Cardiac muscle cell (in vitro differentiated cells and primary cell): ENCODE measurements around the gene NPPA. TPM values are rescaled to one million over a fixed set of nuclear protein-coding genes. Genes with fewer than 3 reads are reported as not detected.

ENCODE experiments used
- DNase-seq, 2 donors: peaks; one replicate each; pipeline versions ENCODE4 v3.0.0 to v3.0.0-alpha.2; 2010 to 2017; ENCODE audit warnings: low read depth in 1 of 2, low spot score in 1 of 2
- H3K27ac ChIP-seq: fragments of 200-600 bp; sonication (generic); 2 replicates; pipeline ENCODE4 v1.5.1; 2016
- H3K27me3 ChIP-seq: fragments of 200-600 bp; sonication (generic); 2 replicates; pipeline ENCODE4 v1.6.0; 2016; ENCODE audit warnings: control low read depth
- H3K36me3 ChIP-seq: fragments of 200-600 bp; sonication (generic); 2 replicates; pipeline ENCODE4 v1.5.1; 2016; ENCODE audit warnings: control low read depth
- H3K4me1 ChIP-seq: fragments of 200-600 bp; sonication (generic); 2 replicates; pipeline ENCODE4 v1.8.1; 2017; ENCODE audit warnings: low read depth, mild to moderate bottlenecking, mixed run types
- H3K4me3 ChIP-seq: fragments of 200-600 bp; sonication (generic); 2 replicates; pipeline ENCODE4 v1.5.1; 2016; ENCODE audit warnings: mild to moderate bottlenecking
- H3K9me3 ChIP-seq: fragments of 200-600 bp; sonication (generic); 2 replicates; pipeline ENCODE4 v1.5.1; 2017; ENCODE audit warnings: low read depth, mild to moderate bottlenecking, control low read depth
- polyA plus RNA-seq: library from polyadenylated mRNA; unstranded; fragments of >200 nt; fragmentation: Nextera tagmentation; extraction: Ambion mirVana; gene quantifications from 2 replicates; pipeline ENCODE4 v1.2.1, GENCODE V29; 2016
- total RNA-seq: library from RNA; depleted of rRNA; stranded (reverse); fragments of >200 nt; gene quantifications from 2 replicates; pipeline ENCODE4 v1.2.3, GENCODE V29; 2016
- TF ChIP-seq, protein P1 (sequence below): IDR thresholded peaks from 2 replicates; pipeline ENCODE4 v1.5.1; 2012; ENCODE audit warnings: low read depth, mild to moderate bottlenecking, low read length

NPPA gene
- total and polyA plus RNA-seq, 2 experiments from 2014 or later, result 57.5 to 601 TPM

DNA sequence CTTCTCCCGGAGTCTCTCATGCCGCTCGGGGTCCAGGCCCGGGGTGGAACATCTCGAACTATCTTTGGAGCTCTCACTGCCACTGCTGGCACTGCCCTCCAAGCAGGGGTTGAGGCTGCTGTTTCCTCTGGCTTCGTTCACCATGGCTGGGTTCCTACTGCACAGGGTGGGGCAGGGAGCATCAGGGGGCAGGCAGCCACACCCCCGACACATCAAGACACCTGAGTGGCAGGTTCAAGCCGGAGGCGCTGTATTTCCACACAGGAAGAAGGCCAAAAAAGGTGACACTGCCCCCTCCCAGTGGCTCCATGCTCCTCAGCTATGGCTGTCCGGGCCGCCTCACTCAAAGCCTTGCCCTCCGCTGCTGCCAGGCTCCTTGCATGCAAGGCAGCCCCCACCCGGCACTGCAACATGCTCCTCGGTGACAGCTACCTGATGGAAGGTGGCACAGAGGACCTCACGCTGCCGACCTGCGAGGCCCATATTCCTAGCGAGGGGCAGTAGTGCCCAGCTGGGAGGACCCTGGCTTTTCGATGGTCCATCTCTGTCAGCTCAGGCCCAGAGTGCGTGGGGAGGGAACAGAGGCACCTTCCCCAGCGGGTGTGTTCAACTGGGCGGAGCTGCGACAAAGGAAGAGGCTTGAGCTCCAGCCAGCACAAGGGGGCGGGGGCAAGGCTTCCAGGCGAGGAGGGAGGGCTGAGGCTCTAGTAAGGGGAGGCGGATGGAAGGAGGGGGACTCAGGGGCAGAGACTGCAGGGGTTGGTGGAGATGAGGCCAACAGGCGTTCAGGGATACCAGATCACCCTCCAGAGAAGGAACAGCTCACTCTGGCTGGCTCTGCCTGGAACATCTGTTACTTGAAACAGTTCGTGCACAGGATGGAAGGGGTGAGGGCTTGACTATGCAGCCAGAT, 44.4 kb downstream of the NPPA start:
- peak overlapping the region; percentile 23 for H3K4me3 ChIP-seq
- peaks cover 17% of the 10 kb centered on the region for H3K36me3 ChIP-seq
- TF ChIP-seq, protein P1, sequence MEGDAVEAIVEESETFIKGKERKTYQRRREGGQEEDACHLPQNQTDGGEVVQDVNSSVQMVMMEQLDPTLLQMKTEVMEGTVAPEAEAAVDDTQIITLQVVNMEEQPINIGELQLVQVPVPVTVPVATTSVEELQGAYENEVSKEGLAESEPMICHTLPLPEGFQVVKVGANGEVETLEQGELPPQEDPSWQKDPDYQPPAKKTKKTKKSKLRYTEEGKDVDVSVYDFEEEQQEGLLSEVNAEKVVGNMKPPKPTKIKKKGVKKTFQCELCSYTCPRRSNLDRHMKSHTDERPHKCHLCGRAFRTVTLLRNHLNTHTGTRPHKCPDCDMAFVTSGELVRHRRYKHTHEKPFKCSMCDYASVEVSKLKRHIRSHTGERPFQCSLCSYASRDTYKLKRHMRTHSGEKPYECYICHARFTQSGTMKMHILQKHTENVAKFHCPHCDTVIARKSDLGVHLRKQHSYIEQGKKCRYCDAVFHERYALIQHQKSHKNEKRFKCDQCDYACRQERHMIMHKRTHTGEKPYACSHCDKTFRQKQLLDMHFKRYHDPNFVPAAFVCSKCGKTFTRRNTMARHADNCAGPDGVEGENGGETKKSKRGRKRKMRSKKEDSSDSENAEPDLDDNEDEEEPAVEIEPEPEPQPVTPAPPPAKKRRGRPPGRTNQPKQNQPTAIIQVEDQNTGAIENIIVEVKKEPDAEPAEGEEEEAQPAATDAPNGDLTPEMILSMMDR, result no peak
- peaks cover 27% of the 10 kb centered on the region for H3K4me1 ChIP-seq
- H3K9me3 ChIP-seq, result no peaks in the 10 kb centered on the region
- peak; percentile 96 to 99 for DNase-seq
- no peaks in the 10 kb centered on the region for H3K27me3 ChIP-seq
- H3K27ac ChIP-seq, result peak overlapping the region; percentile 95

DNA sequence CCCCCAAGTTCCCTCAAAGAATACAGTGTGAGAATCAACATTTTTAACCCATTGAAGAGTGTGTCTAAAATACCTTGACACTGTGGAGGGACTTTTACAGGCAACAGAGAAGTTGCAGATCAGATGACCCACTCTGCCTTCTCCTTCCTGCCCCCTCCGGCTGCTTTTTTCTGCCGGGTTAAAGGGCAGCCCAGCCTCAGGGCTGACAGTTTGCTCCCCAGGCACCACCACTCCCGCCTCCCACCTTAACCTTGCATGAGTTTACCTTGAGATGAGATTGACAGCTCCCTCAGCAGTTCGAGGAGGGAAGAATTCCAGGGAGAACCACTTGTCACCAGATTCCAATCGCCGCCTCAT, 45.0 kb downstream of the NPPA start:
- H3K4me1 ChIP-seq, result peaks cover 27% of the 10 kb centered on the region
- H3K27ac ChIP-seq, result peak overlapping the region; percentile 95
- TF ChIP-seq, protein P1, result no peak
- H3K27me3 ChIP-seq, result no peaks in the 10 kb centered on the region
- peak in 1 of 2 donors; percentile 34 for DNase-seq
- H3K9me3 ChIP-seq, result no peaks in the 10 kb centered on the region
- H3K4me3 ChIP-seq, result peak overlapping the region; percentile 23
- H3K36me3 ChIP-seq, result peaks cover 20% of the 10 kb centered on the region

DNA sequence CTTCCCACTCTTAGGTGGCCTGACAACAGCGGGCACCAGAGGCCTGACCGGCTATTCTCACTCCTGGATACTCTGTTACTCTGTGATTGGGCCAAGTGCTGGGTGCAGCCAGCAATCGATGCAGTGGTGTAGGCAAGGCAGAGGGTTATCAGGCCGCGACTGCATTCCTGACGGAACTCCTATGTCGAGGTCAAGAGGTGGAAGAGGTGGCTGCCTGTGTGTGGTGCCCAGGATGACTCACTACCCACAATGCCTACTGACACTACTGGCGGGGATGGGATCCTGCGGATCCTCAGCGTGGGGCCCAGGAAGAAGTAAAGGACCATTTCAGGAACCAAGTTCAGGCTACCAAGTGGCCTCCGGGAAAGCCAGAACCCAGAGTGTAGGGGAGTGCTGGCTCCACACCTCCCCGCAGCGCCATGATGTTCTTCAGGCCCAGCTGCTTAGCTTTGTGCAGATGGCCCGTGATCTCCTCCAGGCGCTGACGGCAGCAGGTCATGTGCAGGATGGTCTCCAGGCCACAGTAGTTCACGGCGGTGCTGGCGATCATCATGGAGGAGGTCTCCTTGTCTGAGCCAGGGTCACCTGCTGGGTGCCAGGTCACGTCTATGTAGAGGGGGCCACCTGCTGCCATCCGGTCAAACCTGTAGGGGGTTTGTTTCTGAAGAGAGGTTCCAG, 46.7 kb downstream of the NPPA start:
- peak overlapping the region; percentile 19 for H3K27ac ChIP-seq
- no peaks in the 10 kb centered on the region for H3K27me3 ChIP-seq
- TF ChIP-seq, protein P1, result no peak
- H3K4me3 ChIP-seq, result no peak overlapping the region
- H3K9me3 ChIP-seq, result no peaks in the 10 kb centered on the region
- DNase-seq, result no peak
- H3K36me3 ChIP-seq, result peaks cover 17% of the 10 kb centered on the region
- H3K4me1 ChIP-seq, result peaks cover 19% of the 10 kb centered on the region

DNA sequence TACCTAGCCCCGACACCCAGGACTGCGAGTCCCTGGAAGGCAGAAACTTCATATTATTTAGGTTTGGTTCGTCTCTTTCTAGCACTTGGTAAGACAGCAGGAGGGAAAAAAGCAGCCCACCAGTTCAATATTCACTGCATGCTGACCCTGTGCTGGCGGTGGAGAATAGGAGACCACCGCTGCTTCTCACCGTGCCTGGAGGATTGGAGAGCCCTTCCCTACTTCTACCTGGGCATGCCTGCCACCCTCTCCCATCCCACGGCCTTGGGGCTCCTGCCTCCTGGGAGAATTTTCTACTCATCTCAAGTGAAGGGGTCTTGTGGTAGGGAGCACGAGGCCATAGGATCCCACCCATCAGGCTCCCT, 47.2 kb downstream of the NPPA start:
- TF ChIP-seq, protein P1, result no peak
- Histone ChIP-seq H3K4me1 (peaks cover 19% of the 10 kb centered on the region), H3K27me3 (no peaks in the 10 kb centered on the region), H3K27ac (peak overlapping the region; percentile 19), H3K36me3 (peaks cover 22% of the 10 kb centered on the region), H3K4me3 (no peak overlapping the region), H3K9me3 (no peaks in the 10 kb centered on the region)
- DNase-seq, result no peak

DNA sequence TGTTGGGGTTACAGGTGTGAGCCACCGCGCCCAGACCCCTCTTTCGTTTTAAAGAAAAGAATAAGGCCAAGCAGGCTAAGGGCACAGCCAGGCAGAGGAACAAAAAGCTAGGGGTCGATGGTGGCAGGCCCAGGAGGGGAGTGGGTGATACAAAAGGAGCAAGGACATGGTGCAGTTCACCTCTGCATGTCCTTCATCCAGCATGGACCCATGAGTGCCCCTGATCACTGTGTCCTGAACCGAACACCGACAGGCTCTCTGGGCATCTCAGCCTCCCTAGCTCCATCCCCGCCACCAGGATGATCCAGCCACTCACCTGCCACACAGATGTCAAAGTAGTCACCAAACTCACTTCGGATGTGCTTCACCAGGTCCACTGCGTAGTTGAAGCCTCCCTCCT, 47.7 kb downstream of the NPPA start:
- TF ChIP-seq, protein P1, result no peak
- H3K4me3 ChIP-seq, result no peak overlapping the region
- H3K27ac ChIP-seq, result no peak overlapping the region
- no peaks in the 10 kb centered on the region for H3K27me3 ChIP-seq
- no peak for DNase-seq
- H3K9me3 ChIP-seq, result no peaks in the 10 kb centered on the region
- H3K36me3 ChIP-seq, result peaks cover 22% of the 10 kb centered on the region
- peaks cover 19% of the 10 kb centered on the region for H3K4me1 ChIP-seq
